Adrenal gland (tissue), 12 donors: Measurements from ENCODE around the gene TSPOAP1. TPM values are rescaled to one million over a fixed set of nuclear protein-coding genes. Genes with fewer than 3 reads are reported as not detected.

Experiments
- DNase-seq, 7 donors: peaks; one replicate each; pipeline ENCODE4 v3.0.0-alpha.2; 2019 to 2020
- H3K27ac ChIP-seq, 5 donors: fragments of 200-600 bp; sonication (generic) in 4 of 5; 1 replicate in 3 of 5; 2 replicates in 2 of 5; pipeline versions ENCODE4 v1.5.1 to v1.8.0; 2016 to 2020; ENCODE audit warnings: mild to moderate bottlenecking in 1 of 5
- H3K27me3 ChIP-seq: fragments of 200-600 bp; 2 replicates; pipeline ENCODE4 v1.8.0; 2021
- H3K36me3 ChIP-seq, 2 donors: fragments of 200-600 bp; replicated peaks in 1 of 2; 1 replicate in 1 of 2; 2 replicates in 1 of 2; pipeline versions ENCODE4 v1.5.1 to v1.8.0; 2018 to 2022
- H3K4me1 ChIP-seq, 2 donors: fragments of 200-600 bp; replicated peaks in 1 of 2; 1 replicate in 1 of 2; 2 replicates in 1 of 2; pipeline versions ENCODE4 v1.5.1 to v1.8.0; 2018 to 2021
- H3K4me3 ChIP-seq, 4 donors: fragments of 200-600 bp; sonication (generic) in 3 of 4; one replicate each; pipeline ENCODE4 v1.5.1; 2016 to 2018
- H3K9me3 ChIP-seq, 3 donors: fragments of 200-600 bp; sonication (generic) in 1 of 3; replicated peaks in 1 of 3; 1 replicate in 2 of 3; 2 replicates in 1 of 3; pipeline versions ENCODE4 v1.5.1 to v1.8.0; 2016 to 2021
- CTCF ChIP-seq, 6 experiments: fragments of 450-650 bp in 4 of 6; fragments of 200-600 bp in 2 of 6; sonication (generic) in 1 of 6; IDR thresholded peaks; 1 replicate in 5 of 6; 2 replicates in 1 of 6; pipeline versions ENCODE4 v1.5.1 to v1.8.0; 2016 to 2021; ENCODE audit warnings: antibody characterized with exemption in 6 of 6, mild to moderate bottlenecking in 2 of 6, moderate library complexity in 1 of 6
- POLR2A ChIP-seq, 2 donors: fragments of 450-650 bp; IDR thresholded peaks; one replicate each; pipeline ENCODE4 v1.6.1; 2017; ENCODE audit warnings: antibody characterized with exemption in 2 of 2, mild to moderate bottlenecking in 2 of 2, moderate library complexity in 1 of 2
- WGBS, 4 donors: extraction: QIAGEN DNeasy Blood & Tissue Kit in 2 of 4; methylation state at CpG; one replicate each; pipeline versions ENCODE4 v1.1.5 to v1.1.7; 2013 to 2017; 5-methylcytosine and 5-hydroxymethylcytosine counted together
- intact Hi-C, 2 donors: fragments of 100-400 bp; cut with DNase I; formaldehyde crosslinking; loops; one replicate each; pipeline versions ENCODE4 v1.14.1 to v1.15.0; 2022 to 2023
- polyA plus RNA-seq, 3 donors: library from polyadenylated mRNA; stranded (reverse); fragments of 200-250 nt in 2 of 3; fragments of 350-450 nt in 1 of 3; fragmentation: Illumina TruSeq in 1 of 3; extraction: RNeasy Lipid Tissue Mini Kit (QIAGEN cat#74804) in 1 of 3; gene quantifications; one replicate each; pipeline ENCODE4 v1.2.3, GENCODE V29; 2013 to 2014
- total RNA-seq, 9 donors: library from RNA; depleted of rRNA in 4 of 9; stranded (reverse); fragments of >200 nt in 4 of 9; fragments of 120-200 nt in 1 of 9; fragmentation: NEBNext Ultra II Directional in 1 of 9; extraction: Animal tissue kit (Norgen Biotek cat#: 25700) in 1 of 9; gene quantifications; one replicate each; pipeline versions ENCODE4 v1.1.0 to v1.2.4, GENCODE V29; 2013 to 2023
- donor health status: healthy with polysubstance abuse.
- donor health status: Bipolar disorder and iron deficiency.
- donor health status: DM: yes; HTN: yes; CAD: no.
- donor health status: DM: no; HTN: no; CAD: no.
- donor health status: DM: no; HTN: no; CAD: no.
- donor health status: DM: yes; HTN: yes; CAD: no.

Gene TSPOAP1
- total and polyA plus RNA-seq, 12 donors = 4.7 to 140 (median 22.3) TPM

GRCh38 chr17:58331815-58332777 lies 3.5 kb upstream of the TSPOAP1 start:
- no peaks in the 10 kb centered on the region for H3K27me3 ChIP-seq
- WGBS, 4 donors = 70 to 75% (median 72%) methylated on average over 12 to 31 of the region's 31 CpGs
- intact Hi-C loops = no loop called here
- no peaks in the 10 kb centered on the region for H3K9me3 ChIP-seq
- peak; percentile 44 to 75 (median 64) for DNase-seq
- no peaks in the 10 kb centered on the region for H3K36me3 ChIP-seq
- TF ChIP-seq POLR2A (IDR thresholded peaks at IDR 0.05) = peak; percentile 60 to 78
- TF ChIP-seq CTCF (IDR thresholded peaks at IDR 0.05) = no peak
- peaks cover 28 to 29% of the 10 kb centered on the region in 2 donors for H3K4me1 ChIP-seq
- H3K4me3 ChIP-seq = peak overlapping the region in 1 of 4 donors; percentile 48
- H3K27ac ChIP-seq = peak overlapping the region in 2 of 5 donors; percentile 56 to 78

- H3K4me1 ChIP-seq = peaks cover 19 to 20% of the 10 kb centered on the region in 2 donors
- peak overlapping the region in 2 of 5 donors; percentile 56 to 78 for H3K27ac ChIP-seq
- peak in 1 of 7 donors; percentile 38 for DNase-seq
- WGBS, 4 donors = 74 to 83% (median 78%) methylated on average over 19 to 23 of the region's 23 CpGs
- TF ChIP-seq POLR2A (IDR thresholded peaks at IDR 0.05) (no peak), CTCF (IDR thresholded peaks at IDR 0.05) (no peak)
- intact Hi-C loops = no loop called here
- H3K27me3 ChIP-seq = no peaks in the 10 kb centered on the region
- H3K4me3 ChIP-seq = peak overlapping the region in 2 of 4 donors; percentile 6 to 48
- no peaks in the 10 kb centered on the region for H3K36me3 ChIP-seq
- no peaks in the 10 kb centered on the region for H3K9me3 ChIP-seq
These were observed 2.6 kb upstream of the TSPOAP1 start for GRCh38 chr17:58330997-58331814.

GRCh38 chr17:58330538-58330996 lies 2.0 kb upstream of the TSPOAP1 start:
- 65 to 78% (median 73%) methylated on average over 10 of the region's 10 CpGs for WGBS, 4 donors
- DNase-seq = no peak
- Histone ChIP-seq H3K27ac (peak overlapping the region in 1 of 5 donors; percentile 78), H3K4me3 (peak overlapping the region in 1 of 4 donors; percentile 48), H3K4me1 (peaks cover 13 to 14% of the 10 kb centered on the region in 2 donors), H3K27me3 (no peaks in the 10 kb centered on the region), H3K9me3 (no peaks in the 10 kb centered on the region), H3K36me3 (no peaks in the 10 kb centered on the region)
- TF ChIP-seq CTCF (IDR thresholded peaks at IDR 0.05) = no peak
- TF ChIP-seq POLR2A (IDR thresholded peaks at IDR 0.05) = no peak
- intact Hi-C loops = no loop called here
